HG02763 (cell line): Measurements from ENCODE around the gene DDX59.
"Not testable (repeated sequence)": the region's sequence is repeated elsewhere in the genome, so short reads cannot be mapped to it uniquely, and the experiment has no call there.

Experiments
- ATAC-seq: cut with Tn5 transposase; IDR thresholded peaks from one replicate; pipeline ENCODE4 v1.9.1; 2021; ENCODE audit warnings: mild to moderate bottlenecking, moderate library complexity; ENCODE audit not compliant: unreplicated experiment

DDX59 gene

DNA sequence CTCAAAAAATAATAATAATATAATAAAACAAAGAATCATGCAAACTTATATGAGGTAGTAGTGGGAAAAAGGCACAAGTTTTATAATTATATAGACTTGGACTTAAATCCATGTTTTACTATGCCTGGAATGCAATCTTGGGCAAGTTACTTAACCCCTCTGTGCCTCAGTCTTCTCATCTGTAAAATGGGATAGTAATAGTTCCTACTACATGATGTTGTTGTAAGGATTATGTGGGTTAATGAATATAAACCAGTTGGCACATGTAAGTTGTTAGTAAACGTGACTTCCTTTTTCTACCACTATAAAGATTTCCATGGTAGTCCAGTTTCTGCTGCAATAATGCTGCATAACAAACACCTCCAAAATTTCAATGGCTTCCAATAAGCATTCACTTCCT lies 38.3 kb downstream of the DDX59 start:
- ATAC-seq, result no peak

DNA sequence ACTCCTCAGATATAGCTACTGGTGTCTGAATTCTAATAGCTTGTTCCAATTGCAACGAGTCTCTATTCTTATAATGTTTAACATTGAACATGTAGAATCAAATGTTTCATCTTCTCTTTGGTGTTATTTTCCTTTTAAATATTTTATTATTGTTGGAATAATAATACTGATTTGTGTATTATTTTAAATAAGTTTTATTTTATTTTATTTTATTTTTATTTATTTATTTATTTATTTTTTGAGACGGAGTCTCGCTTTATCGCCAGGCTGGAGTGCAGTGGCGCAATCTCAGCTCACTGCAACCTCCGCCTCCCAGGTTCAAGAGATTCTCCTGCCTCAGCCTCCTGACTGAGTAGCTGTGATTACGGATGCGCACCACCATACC lies 39.2 kb downstream of the DDX59 start:
- not testable (repeated sequence) for ATAC-seq

DNA sequence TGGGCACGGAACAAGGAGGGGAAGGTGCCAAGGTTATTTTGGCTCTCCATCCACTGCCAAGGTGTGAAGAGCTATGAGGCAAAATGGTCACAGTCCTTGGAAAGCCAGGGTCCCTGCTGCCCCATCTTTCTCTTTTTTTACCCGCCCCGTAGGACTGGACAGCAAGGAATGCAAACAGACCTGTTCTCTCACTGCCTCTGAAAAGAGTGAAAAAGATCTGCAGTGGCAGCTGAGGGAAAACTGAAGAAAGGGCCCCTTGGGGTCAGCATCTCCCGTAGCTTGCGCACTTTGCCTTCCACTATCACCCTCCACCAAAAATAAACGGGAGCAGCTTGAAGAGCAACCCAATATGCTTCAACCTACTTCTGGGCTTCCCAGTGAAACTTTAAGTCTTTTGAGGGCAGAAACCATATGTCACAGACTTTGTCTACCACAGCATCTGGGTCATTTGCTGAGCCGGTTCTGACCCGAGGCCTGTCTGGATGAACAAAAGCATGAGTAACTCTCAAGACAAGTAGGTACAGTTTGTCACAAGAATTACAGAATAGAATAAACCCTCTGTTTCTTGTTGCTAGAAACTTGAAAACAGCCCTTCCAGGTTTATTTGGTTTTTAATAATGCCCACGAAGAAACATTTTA lies 39.7 kb downstream of the DDX59 start:
- ATAC-seq, result no peak

DNA sequence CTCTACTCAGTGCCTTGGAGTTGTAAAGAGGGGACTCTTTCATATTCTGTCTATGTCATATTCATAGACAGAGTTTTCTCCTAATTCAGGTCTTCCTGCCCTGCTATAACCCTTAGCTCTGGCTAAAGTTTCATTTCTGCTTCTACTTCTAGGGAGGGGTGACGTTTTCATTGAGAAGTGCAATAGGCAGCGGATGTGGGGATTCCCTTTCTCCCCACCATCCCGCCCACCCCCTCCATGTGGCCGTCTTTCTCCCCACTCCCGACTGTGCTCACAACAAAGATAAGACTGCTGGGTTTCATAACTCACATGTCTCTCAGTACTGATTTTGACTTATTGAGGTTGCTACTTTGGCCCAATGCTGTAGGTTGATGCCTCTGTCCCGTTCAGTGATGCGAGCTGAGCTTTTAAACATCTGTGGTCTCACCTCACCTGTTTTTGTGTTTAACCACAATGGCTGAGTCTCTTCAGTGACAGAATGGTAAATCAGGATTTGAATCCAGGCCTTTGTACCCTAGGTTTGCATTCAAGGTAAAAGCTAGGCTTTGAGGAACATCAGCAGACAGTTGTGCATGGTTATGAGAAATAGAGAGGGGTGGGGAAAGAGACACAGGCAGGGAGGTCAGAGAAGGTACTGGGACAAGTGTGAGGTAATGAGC lies 41.4 kb downstream of the DDX59 start:
- ATAC-seq, result peak; percentile 65

DNA sequence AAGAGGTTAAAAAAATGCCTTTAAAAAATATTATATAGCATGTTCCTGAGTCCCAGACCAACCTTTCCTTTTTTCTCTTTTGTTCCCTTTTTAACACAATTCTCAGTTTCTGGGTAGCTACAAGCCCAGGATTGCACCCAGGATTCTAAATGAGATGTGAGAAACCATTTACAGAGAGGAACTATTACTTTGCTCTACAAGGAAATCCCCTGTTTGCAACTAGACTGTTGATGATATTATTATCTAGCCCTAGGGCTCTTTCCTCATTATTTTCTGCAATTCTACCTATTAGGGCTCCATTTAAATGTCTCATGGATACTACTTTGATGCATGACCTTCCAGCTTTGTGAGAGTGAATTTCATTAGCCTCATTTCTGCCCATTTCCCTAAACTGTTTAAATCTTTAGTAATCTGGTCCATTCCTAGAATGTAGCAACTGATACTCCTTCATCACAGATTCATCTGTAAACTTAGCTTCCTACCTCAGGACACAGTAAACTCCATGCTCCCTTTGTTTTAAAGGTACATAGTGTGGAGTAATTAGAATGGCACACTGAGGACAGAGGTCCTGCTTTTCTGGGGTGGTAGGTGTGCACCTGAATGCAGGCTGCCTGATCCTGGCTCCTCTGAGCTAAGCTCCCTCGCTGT lies 42.0 kb downstream of the DDX59 start:
- no peak for ATAC-seq

DNA sequence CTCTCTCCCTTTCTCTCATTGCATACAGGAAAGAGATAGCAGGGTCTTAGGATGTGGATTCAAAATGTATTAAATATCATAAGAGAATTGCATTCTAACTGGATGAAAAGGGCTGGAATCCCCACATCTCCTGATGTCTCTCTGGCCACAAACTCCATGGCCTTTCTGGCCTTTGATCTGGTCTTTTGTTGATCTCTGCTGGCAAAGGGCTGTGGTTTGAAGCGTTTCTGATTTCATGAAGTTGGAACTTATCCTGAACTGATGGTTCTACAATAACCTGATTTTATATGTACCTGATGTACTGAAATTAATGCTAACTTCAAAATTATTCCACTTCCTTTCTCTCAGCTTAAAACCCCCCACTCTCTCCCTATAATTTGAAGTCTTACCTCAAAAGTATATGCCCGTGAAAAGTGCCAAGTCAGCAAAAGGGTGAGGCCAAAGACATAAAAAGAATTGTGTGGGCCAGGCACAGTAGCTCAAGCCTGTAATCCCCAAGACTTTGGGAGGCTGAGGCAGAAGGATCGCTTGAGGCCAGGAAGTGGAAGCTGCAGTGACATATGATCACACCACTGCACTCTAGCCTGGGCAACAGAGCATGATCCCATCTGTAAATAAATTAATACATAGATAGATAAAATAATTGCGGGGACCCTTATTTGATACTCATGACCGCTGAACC lies 42.7 kb downstream of the DDX59 start:
- no peak for ATAC-seq

DNA sequence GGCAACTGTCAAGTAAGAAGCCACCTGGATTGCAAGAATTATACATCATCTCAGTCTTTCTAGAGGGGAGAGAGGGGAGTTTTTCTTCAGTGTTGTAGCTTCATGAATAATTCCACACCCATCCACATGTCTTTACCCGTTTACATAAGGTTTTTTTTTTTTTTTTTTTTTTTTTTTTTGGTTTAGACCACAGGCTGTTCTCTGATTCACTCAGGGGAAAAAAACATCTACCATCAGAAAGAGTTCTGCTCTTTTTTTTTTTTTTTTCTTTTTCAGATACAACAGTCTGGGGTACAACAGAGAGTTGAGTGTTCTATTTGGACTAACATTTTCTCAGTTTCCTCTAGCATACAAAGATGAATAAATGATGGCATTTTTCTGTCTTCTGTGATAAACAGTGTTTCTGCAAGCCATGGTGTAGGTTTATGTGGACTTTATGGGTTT lies 44.3 kb downstream of the DDX59 start:
- ATAC-seq, result no peak

DNA sequence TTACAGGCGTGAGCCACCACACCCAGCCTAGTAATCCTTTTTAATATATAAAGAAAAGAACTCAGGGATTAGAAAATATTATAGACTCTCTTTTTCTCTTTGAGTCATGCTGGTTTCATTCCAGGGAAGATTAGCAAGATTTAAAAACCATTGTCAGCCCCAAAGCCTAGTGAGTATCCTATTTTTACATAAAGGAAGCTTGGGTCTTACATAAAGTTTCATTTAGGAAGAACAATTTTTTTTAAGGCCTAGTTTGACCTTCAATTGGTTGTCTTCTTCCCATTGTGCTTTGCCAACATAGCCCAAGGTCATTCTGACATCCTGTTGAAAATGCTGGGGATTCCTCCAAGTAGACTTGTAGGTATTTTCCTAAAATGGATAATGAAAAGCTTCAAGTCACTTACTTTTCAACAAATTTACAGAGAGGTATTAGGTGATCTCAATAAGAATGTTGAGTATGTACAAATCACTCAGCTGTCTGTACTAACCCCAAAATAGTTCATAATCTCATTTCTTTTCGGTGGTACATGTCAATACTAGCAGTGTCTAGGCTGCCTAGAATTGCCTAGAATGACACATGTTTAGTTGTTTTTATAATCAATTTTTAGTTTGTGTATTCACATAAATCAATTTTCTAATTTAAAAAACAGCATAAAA lies 44.9 kb downstream of the DDX59 start:
- no peak for ATAC-seq

DNA sequence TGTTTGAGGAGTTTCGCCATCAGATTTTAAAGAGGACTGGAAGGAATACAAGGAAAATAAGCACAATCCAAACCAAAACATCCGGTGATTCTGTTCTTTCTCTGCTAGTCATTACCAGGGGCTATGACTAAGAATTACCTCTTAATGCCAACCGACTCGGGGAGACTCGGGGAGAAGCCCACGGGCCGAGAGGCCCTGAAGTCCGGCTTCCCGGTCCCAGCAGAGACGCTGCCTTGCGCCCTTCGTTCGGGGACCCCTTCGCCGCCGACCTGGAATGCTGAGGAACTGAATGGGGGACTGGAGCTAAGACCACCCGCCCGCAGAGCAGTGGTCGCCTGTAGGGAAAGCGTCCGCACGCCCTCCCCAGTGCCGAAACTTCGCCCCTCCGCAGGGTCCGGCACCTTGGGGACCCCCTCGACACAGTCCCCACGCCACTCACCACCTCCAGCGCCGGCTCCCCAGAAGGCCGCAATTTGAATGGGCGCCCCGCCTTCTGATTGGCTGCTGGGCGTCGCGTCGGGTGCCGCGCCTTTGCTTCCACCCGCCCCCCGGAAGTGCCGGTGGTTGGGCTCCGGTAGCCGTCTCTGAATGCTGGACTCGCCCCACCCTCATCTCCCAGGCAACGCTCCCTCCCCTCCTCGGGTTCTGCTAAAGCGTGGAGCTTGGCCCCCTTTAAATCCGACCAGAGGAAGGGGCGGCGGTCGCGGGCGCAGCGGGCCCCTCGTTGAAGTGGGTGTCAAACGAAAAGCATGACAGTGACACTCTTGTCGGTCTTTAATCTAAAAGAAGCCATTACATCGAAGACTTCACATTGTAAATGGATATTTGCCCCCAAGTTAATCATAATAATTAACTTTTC lies 49.2 kb downstream of the DDX59 start, which contains the start of gene KIF14:
TSS of gene KIF14 (minus strand) at position 479 of the 859 bp plus-strand sequence. CDS start 2,028 bp downstream, outside the sequence.
- peak; percentile 96 for ATAC-seq

DNA sequence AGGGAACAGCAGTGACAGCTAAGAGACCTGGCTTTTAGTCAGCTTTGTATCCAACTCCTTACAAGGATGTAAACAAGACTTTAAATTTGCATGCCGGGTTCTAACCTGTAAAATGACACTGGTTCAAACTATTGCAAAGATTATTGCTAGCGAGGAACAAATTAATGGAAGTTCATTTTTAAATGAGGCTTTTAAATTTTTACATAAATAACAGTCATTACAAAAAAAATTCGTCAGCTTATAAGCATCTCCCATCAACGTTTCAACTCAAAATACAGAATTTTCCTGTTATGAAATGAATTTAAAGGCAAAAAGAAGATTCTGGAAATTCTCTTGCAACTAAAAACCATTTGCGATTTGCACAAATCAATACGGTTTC lies 49.8 kb downstream of the DDX59 start:
- no peak for ATAC-seq

DNA sequence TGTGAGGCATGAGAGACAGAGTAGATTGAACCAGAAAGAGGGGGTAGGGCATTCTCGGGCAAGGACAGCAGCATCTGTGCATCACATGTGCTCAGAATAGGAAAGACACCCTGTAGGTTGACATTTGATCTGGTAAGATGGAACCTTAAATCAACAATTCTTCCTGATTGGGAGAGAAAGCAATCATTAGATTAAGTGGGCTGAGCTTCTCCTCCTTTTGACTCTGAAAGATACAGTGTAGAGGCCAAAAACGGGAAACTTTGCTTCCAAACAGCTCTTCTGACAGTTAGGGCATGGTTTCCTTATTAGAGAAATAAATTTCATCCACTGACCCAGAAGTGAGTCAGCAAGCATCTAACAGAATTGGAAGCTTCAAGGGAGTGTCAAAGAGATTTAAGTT lies 58.9 kb downstream of the DDX59 start:
- no peak for ATAC-seq

DNA sequence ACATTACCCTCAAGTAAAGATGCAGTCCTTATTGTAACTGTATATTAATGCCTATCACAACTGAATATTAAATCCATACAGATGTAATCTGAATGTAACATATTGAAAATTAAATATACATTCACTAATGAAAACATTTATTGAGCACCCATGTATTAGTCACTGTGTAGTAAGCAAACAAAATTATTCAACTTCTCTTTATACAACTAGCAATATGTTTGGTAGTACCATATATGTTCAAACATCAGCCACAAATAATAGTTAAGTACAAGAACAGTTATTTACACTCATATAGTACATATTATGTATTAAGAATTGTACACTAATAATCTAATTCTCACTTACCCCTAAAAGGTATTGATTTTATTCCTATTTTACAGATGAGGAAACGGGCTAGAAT lies 67.1 kb downstream of the DDX59 start:
- no peak for ATAC-seq
